GM12878 (cell line): ENCODE results near the gene FAM20A. TPM values are rescaled to one million over a fixed set of nuclear protein-coding genes. Genes with fewer than 3 reads are reported as not detected.

ENCODE experiments used
- ATF2 ChIP-seq: IDR thresholded peaks from 2 replicates; pipeline ENCODE4 v1.6.1; 2012; ENCODE audit warnings: low read length, inconsistent platforms
- CUX1 ChIP-seq: IDR thresholded peaks from 2 replicates; pipeline ENCODE4 v1.6.1; 2012; ENCODE audit warnings: improper control_type of control experiment, low read depth, low read length; ENCODE audit not compliant: insufficient replicate concordance
- MAX ChIP-seq: IDR thresholded peaks from 2 replicates; pipeline ENCODE4 v1.6.1; 2012; ENCODE audit warnings: low read depth, low read length, improper control_type of control experiment
- NR2F1 ChIP-seq: fragments of 450-650 bp; conservative IDR thresholded peaks from 2 replicates; pipeline ENCODE4 v1.6.1; 2017; ENCODE audit warnings: mild to moderate bottlenecking
- RAD21 ChIP-seq: IDR thresholded peaks from 2 replicates; pipeline ENCODE4 v1.6.1; 2011; ENCODE audit warnings: mild to moderate bottlenecking, low read depth, low read length, moderate library complexity; ENCODE audit not compliant: insufficient read depth
- SKIL ChIP-seq: fragments of 450-650 bp; IDR thresholded peaks from 2 replicates; pipeline ENCODE4 v1.6.1; 2017; ENCODE audit warnings: mild to moderate bottlenecking, low read depth, inconsistent platforms; ENCODE audit not compliant: poor library complexity, severe bottlenecking
- ZBTB11 ChIP-seq: fragments of 450-650 bp; formaldehyde crosslinking; IDR thresholded peaks from 2 replicates; pipeline ENCODE4 v1.5.0; 2022; ENCODE audit warnings: mild to moderate bottlenecking, missing genetic modification characterization
- polyA plus RNA-seq, 11 experiments: library from polyadenylated mRNA; depleted of rRNA in 4 of 11; unstranded in 6 of 11; stranded (reverse) in 5 of 11; fragments of >200 nt; fragmentation: Nextera tagmentation in 4 of 11; fragmentation: Illumina TruSeq in 1 of 11; extraction: Ambion mirVana in 4 of 11; extraction: Trizol in 1 of 11; gene quantifications; 1 replicate in 1 of 11; 2 replicates in 10 of 11; pipeline versions ENCODE4 v1.2.1 to v1.2.3, GENCODE V29; 2011 to 2016; ENCODE audit warnings: inconsistent platforms in 2 of 11, missing spikeins in 2 of 11, low read depth in 1 of 11
- total RNA-seq, 4 experiments: library from RNA; depleted of rRNA in 3 of 4; stranded (reverse); fragments of >200 nt in 3 of 4; fragmentation: Illumina TruSeq in 1 of 4; extraction: Trizol in 1 of 4; gene quantifications; 2 replicates each; pipeline versions ENCODE4 v1.2.1 to v1.2.3, GENCODE V29; 2013 to 2021

The FAM20A gene
- total and polyA plus RNA-seq, 10 of the 15 experiments (the other 5 are each of a cell fraction or from before 2014, with no cell fraction given), result 0.13 TPM; not detected in 9

- TF ChIP-seq ATF2, result no peak
- TF ChIP-seq NR2F1, result no peak
- no peak for TF ChIP-seq ZBTB11 (CRISPR knock-in tag)
- TF ChIP-seq RAD21, result no peak
- TF ChIP-seq SKIL, result no peak
- no peak for TF ChIP-seq CUX1
- no peak for TF ChIP-seq MAX
Measured at GRCh38 chr17:68606451-68607307, 5.5 kb upstream of the FAM20A start (continued).
